ENCODE measurements around the gene ATXN7L1. TPM values are rescaled to one million over a fixed set of nuclear protein-coding genes. Genes with fewer than 3 reads are reported as not detected.

Gene ATXN7L1
- total RNA-seq, 1 experiment from 2014 or later = 24.3 TPM

DNA sequence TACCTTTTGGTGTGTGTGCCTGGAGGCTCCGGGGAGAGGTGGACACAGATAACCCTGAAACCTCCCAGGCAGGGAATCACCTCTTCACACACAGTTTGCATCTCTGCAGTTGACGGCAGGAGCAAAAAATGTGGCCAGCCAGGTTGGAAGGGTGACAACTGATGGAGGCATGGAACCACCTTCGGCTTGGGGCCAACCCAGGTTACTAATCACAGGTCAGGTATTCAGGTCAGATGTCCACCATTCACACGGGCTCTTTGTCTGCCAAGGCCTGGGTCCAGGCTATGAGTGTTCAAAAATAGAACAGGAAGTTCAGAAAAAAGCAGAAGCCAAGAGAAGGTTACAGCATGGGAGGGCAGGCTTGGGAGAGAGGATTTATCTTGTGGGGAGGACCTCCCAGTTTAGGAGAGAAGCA is 157.9 kb downstream of the ATXN7L1 start:
- H3T11ph ChIP-seq (ENCODE audit: low read length) = no peak overlapping the region
- no peaks in the 10 kb centered on the region for H4K20me1 ChIP-seq (ENCODE audit: control insufficient read depth, insufficient read depth, insufficient read length)
- H2BK20ac ChIP-seq (ENCODE audit: low read depth, low read length, poor library complexity, severe bottlenecking) = no peak overlapping the region
- no peak for DNase-seq
- no peak overlapping the region for H2BK15ac ChIP-seq (ENCODE audit: low read depth, low read length)
- H3K79me1 ChIP-seq (ENCODE audit: insufficient read depth, low read depth, low read length, poor library complexity, severe bottlenecking) = no peaks in the 10 kb centered on the region
- no peak overlapping the region for H2BK120ac ChIP-seq (ENCODE audit: low read depth, low read length, poor library complexity, severe bottlenecking)
- H3K23ac ChIP-seq (ENCODE audit: insufficient read length, low read depth, low read length) = no peak overlapping the region
- no peak overlapping the region for H3K4me2 ChIP-seq (ENCODE audit: insufficient read depth, insufficient read length, low read length)
- no peaks in the 10 kb centered on the region for H3K27me3 Mint-ChIP-seq (ENCODE audit: low read depth)
- no peak overlapping the region for H4K91ac ChIP-seq (ENCODE audit: insufficient read length, low read depth, low read length)
- peaks cover 7% of the 10 kb centered on the region; the same call in 1 of the 2 replicates for H3K4me1 ChIP-seq (ENCODE audit: insufficient read depth, low read length)
- H3K79me2 ChIP-seq (ENCODE audit: insufficient read depth, low read length) = no peaks in the 10 kb centered on the region
- no peak overlapping the region for H3K4ac ChIP-seq (ENCODE audit: low read depth, low read length)
- no peak overlapping the region for H3K9ac ChIP-seq (ENCODE audit: extremely low read depth, insufficient read length, low read length)
- no peaks in the 10 kb centered on the region for H3K9me3 ChIP-seq (ENCODE audit: control insufficient read depth, low read depth, low read length)
- H3K27me3 ChIP-seq (ENCODE audit: insufficient read depth, low read length) = no peaks in the 10 kb centered on the region
- H3K27ac ChIP-seq (ENCODE audit: insufficient read length, low read depth, low read length) = no peak overlapping the region
- H3K36me3 Mint-ChIP-seq (ENCODE audit: insufficient read depth in 1 of 3, low read depth in 3 of 3) = peaks cover 5 to 15% (median 10%) of the 10 kb centered on the region in 3 experiments
- H2BK5ac ChIP-seq (ENCODE audit: insufficient read length, low read length) = no peak overlapping the region
- no peak overlapping the region for H2AFZ ChIP-seq (ENCODE audit: low read length)
- peaks cover 3 to 7% of the 10 kb centered on the region in 2 experiments; a peak in 2 of 5 replicates for H3K9me3 Mint-ChIP-seq
- H2AK5ac ChIP-seq (ENCODE audit: insufficient read length, low read length) = no peak overlapping the region
- WGBS (ENCODE audit: extremely low coverage, insufficient read length, low lambda C conversion rate) = no CpG with 5 or more reads among the region's 4 CpGs
- H3K18ac ChIP-seq (ENCODE audit: insufficient read length, low read depth, low read length) = no peak overlapping the region
- TF ChIP-seq CTCF (conservative IDR thresholded peaks at IDR 0.05) = no peak
- H3K56ac ChIP-seq (ENCODE audit: insufficient read length, low read depth, low read length) = no peak overlapping the region
- H3K4me1 Mint-ChIP-seq = peaks cover 37 to 43% of the 10 kb centered on the region in 2 experiments
- no peak overlapping the region for H4K8ac ChIP-seq (replicated peaks; ENCODE audit: insufficient read length, low read depth, low read length)
- no peaks in the 10 kb centered on the region for H3K23me2 ChIP-seq (ENCODE audit: insufficient read length, low read depth, low read length, poor library complexity, severe bottlenecking)
- no peak overlapping the region for H4K5ac ChIP-seq (ENCODE audit: insufficient read length, low read depth, low read length)
- H2BK12ac ChIP-seq (ENCODE audit: insufficient read length, low read depth, low read length) = no peak overlapping the region
- H3K27ac Mint-ChIP-seq = peak overlapping the region; percentile 13 to 78 (median 75); a peak in 5 of 7 replicates
- no peak overlapping the region for H3K4me3 Mint-ChIP-seq
- H3K14ac ChIP-seq (ENCODE audit: insufficient read depth, low read length) = no peak overlapping the region
